Measurements from ENCODE around the gene PNPLA3. TPM values are rescaled to one million over a fixed set of nuclear protein-coding genes. Genes with fewer than 3 reads are reported as not detected.
"Not testable (repeated sequence)": the region's sequence is repeated elsewhere in the genome, so short reads cannot be mapped to it uniquely, and the experiment has no call there.

PNPLA3 gene
- total RNA-seq, 1 experiment from 2014 or later = 6.7 TPM

DNA sequence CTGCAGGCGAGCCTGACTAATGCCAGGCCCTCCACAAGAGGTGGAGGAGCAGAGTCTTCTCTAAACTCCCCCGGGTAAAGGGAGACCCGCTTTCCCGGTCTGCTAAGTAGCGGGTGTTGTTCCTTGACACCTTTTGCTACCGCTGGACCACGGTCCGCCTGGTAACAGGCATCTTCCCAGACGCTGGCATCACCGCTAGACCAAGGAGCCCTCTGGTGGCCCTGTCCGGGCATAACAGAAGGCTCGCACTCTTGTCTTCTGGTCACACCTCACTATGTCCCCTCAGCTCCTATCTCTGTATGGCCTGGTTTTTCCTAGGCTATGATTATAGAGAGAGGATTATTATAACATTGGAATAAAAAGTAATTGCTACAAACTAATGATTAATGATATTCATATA lies 19.2 kb upstream of the PNPLA3 start:
- H3K27me3 ChIP-seq, DNase-seq, H3K36me3 ChIP-seq, H3K4me3 ChIP-seq, H3K9me3 ChIP-seq: not testable (repeated sequence)

DNA sequence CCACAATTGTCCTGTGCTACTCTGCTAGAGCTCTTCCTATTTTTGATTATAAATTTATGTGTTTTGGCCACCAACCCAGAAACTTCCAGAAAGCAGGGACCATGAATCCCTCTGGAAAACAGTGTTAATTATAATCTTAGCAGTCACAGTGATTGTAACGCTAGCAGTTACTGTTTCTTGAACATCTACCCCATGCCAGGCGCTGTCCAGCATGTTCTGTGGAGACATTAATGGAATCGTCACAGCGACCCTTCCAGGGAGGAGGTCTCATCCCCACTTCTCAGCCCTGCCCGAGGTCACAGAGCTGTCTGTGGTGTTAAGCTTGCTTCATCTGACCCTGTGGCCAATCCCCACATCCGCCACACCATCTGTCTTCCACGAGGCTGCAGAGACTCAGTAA lies 17.9 kb upstream of the PNPLA3 start:
- Histone ChIP-seq H3K27me3 (no peaks in the 10 kb centered on the region), H3K36me3 (no peaks in the 10 kb centered on the region), H3K9me3 (no peaks in the 10 kb centered on the region), H3K4me3 (no peak overlapping the region)
- DNase-seq = no peak

DNA sequence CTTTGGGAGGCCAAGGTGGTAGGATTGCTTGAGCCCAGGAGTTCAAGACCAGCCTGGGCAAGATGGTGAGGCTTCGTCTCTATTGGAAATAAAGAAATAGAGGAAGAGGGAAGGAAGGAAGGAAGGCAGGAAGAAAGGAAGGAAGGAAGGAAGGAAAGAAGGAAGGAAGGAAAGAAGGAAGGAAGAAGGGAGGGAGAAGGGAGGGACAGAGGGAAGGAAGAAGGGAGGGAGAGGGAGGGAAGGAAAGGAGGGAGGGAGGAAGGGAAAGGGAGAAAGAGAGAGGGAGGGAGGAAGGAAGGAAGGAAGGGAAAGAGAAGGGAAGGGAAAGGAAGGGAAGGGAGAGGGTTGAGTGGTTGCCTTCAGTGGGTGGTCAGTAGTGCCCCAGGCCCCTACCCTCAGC lies 13.9 kb upstream of the PNPLA3 start:
- H3K4me3 ChIP-seq = no peak overlapping the region
- H3K9me3 ChIP-seq = no peaks in the 10 kb centered on the region
- H3K27me3 ChIP-seq = no peaks in the 10 kb centered on the region
- H3K36me3 ChIP-seq = no peaks in the 10 kb centered on the region
- DNase-seq = no peak

DNA sequence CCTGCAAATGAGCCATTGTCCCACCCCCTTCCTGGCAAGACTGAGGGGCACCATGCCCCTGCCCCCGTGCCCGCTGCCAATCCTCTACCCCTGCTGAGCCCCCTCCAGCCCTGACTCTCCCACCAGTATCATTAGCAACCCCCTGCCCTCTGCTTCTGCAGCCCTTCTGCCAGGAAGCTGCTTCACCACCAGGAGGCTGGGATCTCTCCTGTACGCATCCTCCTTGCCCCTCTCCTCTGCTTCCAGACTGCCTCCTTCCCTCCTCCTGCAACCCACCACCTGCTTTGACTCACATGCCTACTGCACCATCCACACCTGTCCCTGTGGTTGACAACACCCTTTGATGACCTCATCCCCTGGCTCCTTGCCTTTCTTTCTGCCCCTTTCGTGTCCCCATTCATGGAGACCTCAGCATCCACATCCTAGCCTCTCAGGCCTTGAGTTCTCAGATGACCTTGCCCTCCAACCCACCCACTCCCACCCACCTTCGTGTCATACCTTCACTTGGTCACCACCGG lies 13.4 kb upstream of the PNPLA3 start:
- H3K36me3 ChIP-seq = no peaks in the 10 kb centered on the region
- no peaks in the 10 kb centered on the region for H3K9me3 ChIP-seq
- H3K27me3 ChIP-seq = no peaks in the 10 kb centered on the region
- no peak overlapping the region for H3K4me3 ChIP-seq
- DNase-seq = no peak

DNA sequence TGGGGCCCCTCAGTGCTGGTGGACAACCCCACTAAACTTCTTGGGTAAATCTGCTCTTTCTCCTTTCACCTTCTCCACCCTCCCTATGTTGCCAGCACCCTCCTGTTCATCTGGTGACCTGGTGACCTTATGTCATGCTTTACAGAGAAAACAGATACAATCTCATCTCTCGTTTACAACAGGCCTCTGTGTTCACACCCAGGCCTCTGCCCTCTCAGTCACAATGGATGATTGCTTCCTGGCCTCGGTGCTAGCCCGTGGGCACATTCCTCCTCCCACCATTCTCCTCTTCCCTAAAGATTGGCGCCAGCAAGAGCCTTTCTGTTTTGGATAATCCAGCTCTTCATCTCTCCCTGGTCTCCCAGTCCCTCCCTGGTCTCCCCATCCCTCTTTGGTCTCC lies 12.3 kb upstream of the PNPLA3 start:
- Histone ChIP-seq H3K27me3 (no peaks in the 10 kb centered on the region), H3K4me3 (no peak overlapping the region), H3K36me3 (no peaks in the 10 kb centered on the region), H3K9me3 (no peaks in the 10 kb centered on the region)
- no peak for DNase-seq

DNA sequence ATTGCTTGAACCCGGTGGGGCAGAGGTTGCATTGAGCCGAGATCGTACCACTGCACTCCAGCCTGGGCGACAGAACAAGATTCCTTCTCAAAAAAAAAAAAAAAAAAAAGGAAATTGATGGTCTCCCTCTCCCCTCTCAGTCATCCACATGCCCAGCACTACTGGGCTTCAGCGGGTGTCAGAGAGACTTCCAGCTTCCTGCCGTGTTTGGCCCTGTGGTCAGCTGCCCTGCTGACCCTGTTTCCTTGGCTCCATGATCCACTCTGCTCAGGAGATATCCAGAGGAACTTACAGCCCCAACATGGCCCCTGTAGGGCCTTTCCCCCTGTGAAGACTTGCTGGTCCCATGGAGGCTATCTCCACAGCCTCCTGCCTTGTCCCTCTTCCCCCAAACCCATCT lies 6.1 kb upstream of the PNPLA3 start:
- DNase-seq = peak; percentile 23
- Histone ChIP-seq H3K36me3 (no peaks in the 10 kb centered on the region), H3K4me3 (no peak overlapping the region), H3K27me3 (no peaks in the 10 kb centered on the region), H3K9me3 (no peaks in the 10 kb centered on the region)

DNA sequence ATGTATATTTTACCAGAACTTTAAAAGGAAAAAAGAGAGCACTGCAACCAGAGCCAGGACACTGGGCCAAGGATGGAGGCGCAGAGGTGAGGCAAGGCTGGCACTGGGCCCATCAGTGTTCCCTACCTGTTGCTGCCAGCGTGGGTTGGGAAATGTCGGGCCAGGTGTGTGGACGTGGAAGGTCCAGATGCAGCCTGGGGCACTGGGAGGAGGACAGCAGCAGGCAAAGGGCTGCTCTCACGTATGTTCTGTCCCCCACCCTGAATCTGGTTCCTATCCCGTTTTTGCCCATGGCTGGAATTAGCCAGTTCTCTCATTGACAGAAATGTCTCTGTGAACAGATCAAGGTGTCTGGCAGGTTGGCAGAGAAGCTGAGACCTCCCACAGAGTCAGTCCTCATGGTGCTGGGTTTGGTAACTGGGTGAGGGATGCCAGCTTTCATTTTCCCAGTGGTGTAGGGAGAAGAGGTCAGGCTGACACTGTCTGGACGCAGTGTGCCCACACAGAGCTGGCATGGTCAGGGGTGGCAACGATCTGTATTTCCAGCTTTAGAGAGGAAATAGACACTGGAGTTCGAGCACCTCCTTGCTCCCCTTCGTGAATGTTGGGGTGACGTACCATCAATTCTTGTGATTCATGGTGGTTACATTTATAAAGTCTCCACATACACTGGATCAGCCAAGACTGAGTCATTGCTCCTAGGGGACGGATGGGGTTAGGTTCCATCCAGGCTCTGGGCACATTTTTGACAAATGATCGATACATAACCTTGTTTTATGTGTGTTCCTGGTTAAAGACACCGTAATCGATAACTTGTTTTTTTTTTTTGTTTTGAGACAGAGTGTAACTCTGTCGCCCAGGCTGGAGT lies 4.3 kb upstream of the PNPLA3 start:
- DNase-seq = peak; percentile 61
- Histone ChIP-seq H3K36me3 (no peaks in the 10 kb centered on the region), H3K27me3 (no peaks in the 10 kb centered on the region), H3K9me3 (no peaks in the 10 kb centered on the region), H3K4me3 (no peak overlapping the region)

DNA sequence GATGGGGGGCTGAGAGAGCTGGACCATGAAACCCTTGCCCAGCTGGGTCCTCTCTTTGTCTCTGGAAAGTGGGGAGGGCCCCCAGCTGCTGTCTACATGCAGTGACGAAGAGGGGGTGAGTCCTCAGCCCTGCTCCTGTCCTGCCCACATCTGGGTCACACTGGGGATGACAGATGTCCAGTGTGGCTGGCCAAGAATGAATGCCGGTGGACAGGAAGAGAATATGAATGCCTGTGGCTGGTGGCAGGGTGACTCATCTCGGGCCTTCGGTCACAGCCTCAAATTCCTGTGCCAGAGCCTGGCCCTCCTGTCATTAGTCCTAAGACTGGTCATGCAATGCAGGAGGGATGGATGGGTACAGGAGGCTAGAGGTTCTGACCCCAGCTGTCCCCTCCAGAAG lies 2.2 kb upstream of the PNPLA3 start:
- Histone ChIP-seq H3K9me3 (no peaks in the 10 kb centered on the region), H3K36me3 (no peaks in the 10 kb centered on the region), H3K4me3 (no peak overlapping the region), H3K27me3 (no peaks in the 10 kb centered on the region)
- peak; percentile 79 for DNase-seq

DNA sequence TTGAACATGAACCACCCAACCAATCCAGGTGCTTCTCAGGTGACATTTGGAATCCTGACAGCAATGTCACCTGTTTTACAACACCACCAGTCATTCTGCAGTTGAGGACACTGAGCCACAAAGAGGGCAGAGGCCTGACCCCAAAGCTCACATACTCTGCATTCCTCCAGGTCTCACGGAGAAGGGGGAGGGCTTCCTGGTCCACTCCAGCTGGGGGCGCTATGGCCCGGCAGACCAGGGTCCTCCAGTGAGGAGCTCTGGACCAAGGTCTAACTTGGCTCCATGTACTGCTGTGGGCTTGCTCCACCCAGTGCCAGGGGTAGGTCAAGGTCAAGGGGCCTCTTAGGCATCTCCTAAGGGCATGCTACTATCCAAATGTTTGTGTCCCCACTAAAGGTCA lies 1.5 kb upstream of the PNPLA3 start:
- no peak overlapping the region for H3K4me3 ChIP-seq
- H3K9me3 ChIP-seq = no peaks in the 10 kb centered on the region
- no peak for DNase-seq
- H3K27me3 ChIP-seq = no peaks in the 10 kb centered on the region
- 0 out of 2 replicates have a peak, but pooled peaks cover 4% of the 10 kb centered on the region for H3K36me3 ChIP-seq

DNA sequence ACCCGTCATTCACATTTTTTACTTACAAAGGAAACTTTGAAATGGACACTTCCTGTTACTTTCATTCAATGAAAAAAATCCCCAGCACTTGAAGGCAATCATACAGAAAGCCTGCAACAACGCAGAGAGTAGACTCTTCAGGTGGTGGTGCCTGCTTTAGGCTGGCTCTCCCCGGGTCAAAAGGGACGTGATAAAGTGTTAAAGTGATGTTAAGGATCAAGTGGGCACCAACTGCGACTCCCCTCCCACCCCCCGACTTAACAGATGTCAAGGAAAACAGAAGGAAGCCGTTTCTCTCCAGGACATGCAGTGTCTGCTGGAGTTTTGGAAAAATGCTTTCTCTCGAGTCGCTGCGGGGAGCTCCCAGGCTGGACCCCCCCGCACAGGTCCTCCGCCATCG lies 414 bp upstream of the PNPLA3 start:
- no peak for DNase-seq
- Histone ChIP-seq H3K4me3 (peak overlapping the region; percentile 83), H3K36me3 (peaks cover 5% of the 10 kb centered on the region; the same call in 1 of the 2 replicates)

DNA sequence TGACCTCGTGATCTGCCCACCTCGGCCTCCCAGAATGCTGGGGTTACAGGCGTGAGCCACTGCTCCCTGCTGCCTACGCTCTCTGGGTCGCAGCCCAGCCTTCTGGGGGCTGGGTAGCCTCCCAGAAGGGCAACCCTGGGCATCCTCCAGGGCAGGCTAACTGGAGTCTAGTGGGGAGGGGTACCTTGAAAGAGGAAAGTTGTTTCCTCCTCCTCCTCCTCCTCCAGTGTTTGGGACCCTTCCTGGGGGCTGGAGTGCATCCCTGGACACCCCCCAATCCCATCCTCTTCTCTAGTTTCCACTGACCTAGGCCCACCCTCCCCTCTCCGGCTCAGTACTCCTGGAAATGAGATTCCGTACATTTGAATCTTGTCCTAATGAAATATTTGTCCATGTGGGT lies 1.3 kb downstream of the PNPLA3 start:
- H3K4me3 ChIP-seq = peak overlapping the region; percentile 83
- peaks cover 10% of the 10 kb centered on the region; the same call in 1 of the 2 replicates for H3K36me3 ChIP-seq
- no peaks in the 10 kb centered on the region for H3K27me3 ChIP-seq
- no peaks in the 10 kb centered on the region for H3K9me3 ChIP-seq
- DNase-seq = no peak

More for the DNA sequence above, 414 bp upstream of the PNPLA3 start:
- H3K9me3 ChIP-seq = no peaks in the 10 kb centered on the region
- H3K27me3 ChIP-seq = no peaks in the 10 kb centered on the region

DNA sequence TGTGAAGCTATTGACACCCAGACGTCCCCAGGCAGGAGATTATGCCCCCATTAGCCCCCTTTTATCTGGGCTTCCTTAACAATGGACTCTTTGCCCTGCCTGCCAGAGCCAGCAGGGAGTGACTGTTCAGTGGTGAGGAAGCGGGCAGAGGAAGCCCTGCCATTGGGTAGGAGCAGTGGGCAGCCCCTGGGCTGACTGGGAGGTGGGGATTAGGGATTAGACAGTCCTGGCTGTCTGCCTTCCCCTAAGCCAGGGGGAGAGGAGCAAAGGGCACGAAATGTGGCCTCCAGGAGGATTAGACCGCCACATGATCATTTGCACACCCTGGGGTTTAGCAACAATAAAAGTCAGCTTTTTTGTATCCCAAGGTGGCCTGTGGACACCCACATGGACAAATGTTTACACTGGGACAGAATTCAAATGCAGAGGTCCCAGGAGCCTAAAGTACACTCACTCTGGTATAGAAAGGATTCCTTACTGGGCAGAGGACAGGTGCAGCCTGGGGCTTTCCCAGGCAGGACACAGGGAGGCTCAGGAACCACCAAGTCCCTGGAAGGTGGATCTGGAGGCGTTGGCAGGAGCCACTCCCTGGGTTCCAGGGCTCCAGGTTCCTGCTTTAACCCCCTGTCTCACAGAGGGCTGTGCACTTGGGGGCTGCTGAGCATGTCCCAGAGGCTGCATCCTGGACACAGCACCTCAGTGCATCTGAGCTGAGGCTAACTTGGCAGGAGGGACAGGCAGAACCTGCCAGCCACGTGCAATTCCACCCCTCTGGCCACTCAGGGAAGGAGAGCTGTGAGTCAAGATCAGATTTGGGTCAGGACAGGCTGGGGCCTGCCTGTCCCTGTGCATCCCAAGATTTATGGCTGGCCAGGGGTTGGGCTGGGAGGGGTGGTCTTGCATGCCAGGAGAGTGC lies 2.1 kb downstream of the PNPLA3 start:
- peak overlapping the region; percentile 83 for H3K4me3 ChIP-seq
- no peaks in the 10 kb centered on the region for H3K27me3 ChIP-seq
- no peaks in the 10 kb centered on the region for H3K9me3 ChIP-seq
- H3K36me3 ChIP-seq = peaks cover 13% of the 10 kb centered on the region; the same call in 1 of the 2 replicates
- DNase-seq = peak; percentile 82

DNA sequence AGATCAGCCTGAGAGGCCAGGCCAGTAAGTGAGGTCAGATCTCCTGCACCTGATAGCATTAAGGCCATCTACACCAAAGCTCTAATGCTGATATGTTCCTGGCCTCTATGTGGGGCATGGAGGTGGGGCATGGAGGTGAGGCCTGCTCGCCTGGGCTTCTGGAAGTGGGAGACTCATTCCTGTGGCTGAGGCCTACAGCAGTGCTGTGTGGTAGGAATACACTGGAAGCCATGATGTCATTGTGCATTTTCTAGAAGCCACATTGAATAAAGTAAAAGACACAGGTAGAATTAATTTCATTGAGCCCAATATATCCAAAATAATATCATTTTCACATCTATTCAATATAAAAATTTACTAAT lies 2.7 kb downstream of the PNPLA3 start:
- Histone ChIP-seq H3K36me3 (peaks cover 14% of the 10 kb centered on the region), H3K4me3 (no peak overlapping the region), H3K27me3 (no peaks in the 10 kb centered on the region), H3K9me3 (no peaks in the 10 kb centered on the region)
- DNase-seq = no peak

DNA sequence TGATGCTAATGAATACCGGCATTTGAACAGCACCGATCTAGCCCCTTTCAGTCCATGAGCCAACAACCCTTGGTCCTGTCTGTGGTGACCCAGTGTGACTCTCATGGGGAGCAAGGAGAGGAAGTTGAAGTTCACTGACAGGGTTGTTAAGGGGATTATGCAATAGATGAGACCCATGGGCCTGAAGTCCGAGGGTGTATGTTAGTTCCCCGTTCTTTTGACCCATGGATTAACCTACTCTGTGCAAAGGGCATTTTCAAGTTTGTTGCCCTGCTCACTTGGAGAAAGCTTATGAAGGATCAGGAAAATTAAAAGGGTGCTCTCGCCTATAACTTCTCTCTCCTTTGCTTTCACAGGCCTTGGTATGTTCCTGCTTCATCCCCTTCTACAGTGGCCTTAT lies 4.9 kb downstream of the PNPLA3 start:
- Histone ChIP-seq H3K4me3 (no peak overlapping the region), H3K9me3 (no peaks in the 10 kb centered on the region), H3K36me3 (peaks cover 18% of the 10 kb centered on the region), H3K27me3 (no peaks in the 10 kb centered on the region)
- no peak for DNase-seq

DNA sequence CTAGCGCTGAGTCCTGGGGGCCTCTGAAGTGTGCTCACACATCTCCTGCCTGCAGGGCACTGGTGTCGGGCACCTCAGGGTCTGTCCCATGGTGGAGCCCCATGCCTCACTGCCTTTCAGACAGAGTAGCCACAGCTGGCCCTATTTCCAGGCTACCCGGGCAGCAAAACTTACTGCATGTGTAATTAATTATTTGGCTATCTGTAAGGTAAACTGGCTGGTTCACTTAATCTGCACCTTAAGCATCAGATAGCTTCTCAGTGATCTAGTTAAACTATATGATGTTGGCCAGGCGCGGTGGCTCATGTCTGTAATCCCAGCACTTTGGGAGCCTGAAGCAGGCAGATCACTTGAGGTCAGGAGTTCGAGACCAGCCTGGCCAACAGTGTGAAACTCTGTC lies 5.3 kb downstream of the PNPLA3 start:
- peaks cover 21% of the 10 kb centered on the region for H3K36me3 ChIP-seq
- H3K27me3 ChIP-seq = no peaks in the 10 kb centered on the region
- no peak for DNase-seq
- no peak overlapping the region for H3K4me3 ChIP-seq
- no peaks in the 10 kb centered on the region for H3K9me3 ChIP-seq

DNA sequence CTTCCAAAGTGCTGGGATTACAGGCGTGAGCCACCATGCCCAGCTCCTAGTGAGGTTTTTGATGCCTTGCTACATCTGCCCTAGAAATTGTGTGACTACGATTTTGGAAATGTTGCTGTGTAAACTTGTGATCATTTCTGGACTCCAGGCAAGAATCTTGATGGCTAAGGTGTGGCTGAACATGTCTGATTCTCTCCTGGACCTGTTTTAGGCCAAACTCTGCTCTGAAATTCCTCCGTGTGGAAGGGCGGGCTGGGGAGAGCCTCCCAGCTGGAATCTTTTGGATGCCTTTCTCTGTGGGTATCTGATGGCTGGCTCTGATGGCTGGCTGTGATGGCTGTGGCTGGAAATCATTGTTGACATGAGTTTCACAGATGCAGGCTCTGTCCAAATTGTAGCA lies 8.2 kb downstream of the PNPLA3 start:
- peaks cover 28% of the 10 kb centered on the region for H3K36me3 ChIP-seq

DNA sequence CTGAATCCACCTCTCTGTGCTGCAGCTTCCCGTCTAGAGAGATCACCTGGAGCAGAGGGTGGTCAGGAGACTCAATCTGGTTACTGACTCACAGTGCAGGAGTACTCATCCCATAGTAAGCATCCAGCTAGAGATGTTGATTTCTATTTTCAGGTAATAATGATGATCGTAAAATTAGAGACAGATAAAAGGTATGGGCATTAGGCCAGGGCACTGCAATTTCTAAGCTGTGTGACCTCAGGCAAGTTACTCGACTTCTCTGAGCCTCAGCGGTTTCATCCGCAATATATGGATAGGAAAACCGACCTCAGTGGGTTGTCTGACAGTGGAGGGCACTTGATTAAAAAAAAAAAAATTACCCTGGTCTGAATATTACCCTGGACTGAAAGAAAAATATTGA lies 17.8 kb downstream of the PNPLA3 start:
- no peaks in the 10 kb centered on the region for H3K9me3 ChIP-seq
- peaks cover 28% of the 10 kb centered on the region for H3K36me3 ChIP-seq
- no peaks in the 10 kb centered on the region for H3K27me3 ChIP-seq
- no peak overlapping the region for H3K4me3 ChIP-seq
- no peak for DNase-seq

More for the DNA sequence above, 8.2 kb downstream of the PNPLA3 start:
- H3K9me3 ChIP-seq = no peaks in the 10 kb centered on the region
- no peak for DNase-seq
- H3K4me3 ChIP-seq = no peak overlapping the region
- H3K27me3 ChIP-seq = no peaks in the 10 kb centered on the region
